Measurements from ENCODE around the gene CCDC117. TPM values are rescaled to one million over a fixed set of nuclear protein-coding genes. Genes with fewer than 3 reads are reported as not detected.
"Not testable (repeated sequence)": the region's sequence is repeated elsewhere in the genome, so short reads cannot be mapped to it uniquely, and the experiment has no call there.

The CCDC117 gene
- polyA plus RNA-seq, 1 donor: 29.2 TPM

GRCh38 chr22:28741200-28741784, 31.2 kb upstream of the CCDC117 start:
- H3K27ac ChIP-seq (ENCODE audit: low read length): peak overlapping the region; percentile 53
- H3K27me3 ChIP-seq (ENCODE audit: control insufficient read depth, insufficient read depth, low read length): no peaks in the 10 kb centered on the region
- DNase-seq: no peak
- H3K4me3 ChIP-seq (ENCODE audit: low read length): peak overlapping the region; percentile 94
- H3K36me3 ChIP-seq (ENCODE audit: control insufficient read depth, insufficient read depth, low read length): peaks cover 22% of the 10 kb centered on the region
- 0% methylated on average over 1 of the region's 18 CpGs for WGBS (ENCODE audit: insufficient coverage, low lambda C conversion rate)
- peaks cover 2% of the 10 kb centered on the region for H3K9me3 ChIP-seq (ENCODE audit: control insufficient read depth, low read depth, low read length)
- H3K4me1 ChIP-seq (ENCODE audit: control insufficient read depth, insufficient read depth, low read length): peaks cover 20% of the 10 kb centered on the region

DNA sequence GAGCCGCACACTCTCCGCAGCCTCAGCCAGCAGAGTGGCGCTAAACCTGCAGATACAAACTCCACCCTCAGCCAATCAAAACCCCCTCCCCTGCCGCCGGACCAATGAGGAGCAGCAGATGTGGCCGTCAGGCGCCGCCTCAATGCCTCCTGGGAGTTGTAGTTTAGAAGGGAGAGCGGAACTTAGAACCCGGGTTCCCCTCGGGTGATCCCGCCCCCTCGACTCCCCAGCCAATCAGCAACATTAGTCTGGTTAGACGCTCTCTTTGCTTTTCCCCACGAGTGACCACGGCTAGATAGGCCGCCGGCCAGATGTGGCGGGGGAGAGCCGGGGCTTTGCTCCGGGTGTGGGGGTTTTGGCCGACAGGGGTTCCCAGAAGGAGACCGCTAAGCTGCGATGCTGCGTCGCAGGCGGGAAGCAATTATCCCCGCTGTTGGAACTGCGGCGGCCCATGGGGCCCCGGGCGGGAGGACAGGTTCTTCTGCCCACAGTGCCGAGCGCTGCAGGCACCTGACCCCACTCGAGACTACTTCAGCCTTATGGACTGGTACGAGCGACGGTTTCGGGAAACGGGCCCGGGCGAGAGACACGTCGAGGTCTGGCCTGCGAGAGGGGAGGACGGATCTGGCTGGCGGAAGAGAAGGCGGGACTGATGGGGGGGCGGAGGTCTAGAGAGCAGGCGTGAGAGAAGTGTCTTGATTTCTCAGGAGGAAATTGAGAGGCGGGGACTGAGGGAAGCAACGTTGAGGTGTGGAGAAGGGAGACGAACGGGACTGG, 30.5 kb upstream of the CCDC117 start, which contains the start of the genes CHEK2 and HSCB:
Gene CHEK2 (minus strand): TSS at position 36 of the 777 bp plus-strand sequence. CDS start 7,099 bp downstream, outside the sequence.
Gene HSCB (plus strand): TSS at position 255 of the 777 bp plus-strand sequence. CDS start 57 bp downstream, at position 312.
- Histone ChIP-seq H3K4me3 (ENCODE audit: low read length) (peak within 1 kb of the TSS; percentile 94), H3K9me3 (ENCODE audit: control insufficient read depth, low read depth, low read length) (peaks cover 2% of the 10 kb centered on the region), H3K36me3 (ENCODE audit: control insufficient read depth, insufficient read depth, low read length) (peaks cover 28% of the 10 kb centered on the region), H3K27ac (ENCODE audit: low read length) (peak within 1 kb of the TSS; percentile 98), H3K27me3 (ENCODE audit: control insufficient read depth, insufficient read depth, low read length) (no peaks in the 10 kb centered on the region), H3K4me1 (ENCODE audit: control insufficient read depth, insufficient read depth, low read length) (peaks cover 20% of the 10 kb centered on the region)
- 0% methylated on average over 4 of the region's 54 CpGs for WGBS (ENCODE audit: insufficient coverage, low lambda C conversion rate)
- DNase-seq: peak; percentile 99

DNA sequence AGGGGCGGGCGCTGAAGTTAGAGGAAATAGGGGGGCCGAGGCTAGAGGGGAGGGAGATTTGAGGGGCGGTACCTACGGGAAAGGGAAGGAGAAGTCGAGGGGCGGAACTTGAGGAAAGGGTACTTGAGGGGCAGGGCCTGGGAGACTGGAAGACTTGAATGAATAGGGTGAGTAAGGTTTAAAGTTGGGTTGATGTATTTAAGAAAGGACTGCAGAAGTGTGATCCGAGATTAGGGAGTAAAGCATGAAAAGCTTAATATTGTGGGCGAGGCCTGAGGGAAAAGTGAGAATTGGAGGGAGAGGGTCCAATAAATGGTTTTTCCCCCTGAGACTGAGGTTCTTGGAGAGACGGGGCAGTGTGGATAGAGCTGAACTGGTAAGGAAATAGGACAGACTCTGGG, 29.9 kb upstream of the CCDC117 start:
- Histone ChIP-seq H3K27ac (ENCODE audit: low read length) (peak overlapping the region; percentile 98), H3K27me3 (ENCODE audit: control insufficient read depth, insufficient read depth, low read length) (no peaks in the 10 kb centered on the region), H3K9me3 (ENCODE audit: control insufficient read depth, low read depth, low read length) (peaks cover 2% of the 10 kb centered on the region), H3K36me3 (ENCODE audit: control insufficient read depth, insufficient read depth, low read length) (peaks cover 34% of the 10 kb centered on the region), H3K4me3 (ENCODE audit: low read length) (peak overlapping the region; percentile 94), H3K4me1 (ENCODE audit: control insufficient read depth, insufficient read depth, low read length) (peaks cover 18% of the 10 kb centered on the region)
- DNase-seq: no peak
- WGBS (ENCODE audit: insufficient coverage, low lambda C conversion rate): 5% methylated on average over 7 of the region's 10 CpGs

DNA sequence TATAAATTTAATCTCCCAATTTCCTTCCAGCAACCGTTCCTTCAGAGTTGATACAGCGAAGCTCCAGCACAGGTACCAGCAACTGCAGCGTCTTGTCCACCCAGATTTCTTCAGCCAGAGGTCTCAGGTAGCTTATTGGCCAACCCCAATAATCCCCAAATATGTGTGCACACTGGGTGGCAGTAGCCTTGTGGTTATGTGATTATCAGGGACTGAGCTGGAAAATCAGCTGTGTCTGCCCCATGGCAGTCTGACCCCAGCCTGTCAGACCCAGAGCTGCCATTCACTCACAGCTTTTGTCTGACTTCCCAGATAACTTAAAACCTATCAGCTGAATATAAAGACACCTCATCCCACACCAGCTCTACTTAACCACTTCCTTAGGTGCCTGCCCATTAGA, 28.6 kb upstream of the CCDC117 start:
- DNase-seq: no peak
- Histone ChIP-seq H3K27me3 (ENCODE audit: control insufficient read depth, insufficient read depth, low read length) (no peaks in the 10 kb centered on the region), H3K4me1 (ENCODE audit: control insufficient read depth, insufficient read depth, low read length) (peaks cover 7% of the 10 kb centered on the region), H3K27ac (ENCODE audit: low read length) (no peak overlapping the region), H3K4me3 (ENCODE audit: low read length) (no peak overlapping the region), H3K9me3 (ENCODE audit: control insufficient read depth, low read depth, low read length) (peaks cover 2% of the 10 kb centered on the region), H3K36me3 (ENCODE audit: control insufficient read depth, insufficient read depth, low read length) (peaks cover 38% of the 10 kb centered on the region)
- WGBS (ENCODE audit: insufficient coverage, low lambda C conversion rate): no CpG with 5 or more reads among the region's 3 CpGs

GRCh38 chr22:28750471-28750881, 22.0 kb upstream of the CCDC117 start:
- Histone ChIP-seq H3K27me3 (ENCODE audit: control insufficient read depth, insufficient read depth, low read length) (no peaks in the 10 kb centered on the region), H3K36me3 (ENCODE audit: control insufficient read depth, insufficient read depth, low read length) (peaks cover 34% of the 10 kb centered on the region), H3K9me3 (ENCODE audit: control insufficient read depth, low read depth, low read length) (no peaks in the 10 kb centered on the region), H3K4me1 (ENCODE audit: control insufficient read depth, insufficient read depth, low read length) (no peaks in the 10 kb centered on the region), H3K4me3 (ENCODE audit: low read length) (no peak overlapping the region), H3K27ac (ENCODE audit: low read length) (no peak overlapping the region)
- no peak for DNase-seq
- 70% methylated on average over 5 of the region's 6 CpGs for WGBS (ENCODE audit: insufficient coverage, low lambda C conversion rate)

GRCh38 chr22:28754512-28754911, 18.0 kb upstream of the CCDC117 start:
- H3K4me3 ChIP-seq (ENCODE audit: low read length); H3K27me3 ChIP-seq (ENCODE audit: control insufficient read depth, insufficient read depth, low read length); H3K4me1 ChIP-seq (ENCODE audit: control insufficient read depth, insufficient read depth, low read length); H3K9me3 ChIP-seq (ENCODE audit: control insufficient read depth, low read depth, low read length); H3K27ac ChIP-seq (ENCODE audit: low read length); DNase-seq; H3K36me3 ChIP-seq (ENCODE audit: control insufficient read depth, insufficient read depth, low read length): not testable (repeated sequence)
- 100% methylated on average over 1 of the region's 3 CpGs for WGBS (ENCODE audit: insufficient coverage, low lambda C conversion rate)

DNA sequence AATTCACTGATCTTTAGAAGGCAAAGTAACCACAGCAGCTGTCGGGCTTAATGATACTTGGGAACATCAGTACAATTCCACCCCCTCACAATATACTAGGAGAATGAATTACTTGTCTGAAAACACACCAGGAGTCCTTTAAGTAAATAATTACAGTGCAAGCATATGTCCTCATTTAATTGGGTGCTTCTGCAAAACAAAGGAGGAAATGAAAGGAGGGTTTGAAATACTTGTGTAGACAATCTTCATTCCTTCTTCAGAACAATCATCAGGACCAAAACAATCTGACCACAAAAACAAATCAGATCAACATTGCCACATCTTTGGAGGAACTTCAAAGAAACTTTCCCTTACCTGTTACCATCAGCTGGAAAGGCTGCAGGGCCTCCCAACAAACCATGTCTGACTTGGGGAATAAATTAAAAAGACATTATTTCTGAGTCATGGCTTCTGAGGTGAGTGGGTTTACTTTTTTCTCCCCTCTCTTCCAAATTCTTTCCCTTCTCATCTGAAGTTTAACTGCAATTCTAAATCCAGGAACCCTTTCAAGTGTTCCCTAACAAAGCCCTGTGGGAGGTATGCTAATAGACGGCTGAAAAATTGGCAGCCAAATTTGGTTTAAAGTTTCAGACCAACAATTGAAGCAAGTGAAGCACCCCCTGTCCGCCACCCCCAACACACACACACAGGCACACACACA, 12.5 kb upstream of the CCDC117 start:
- Histone ChIP-seq H3K27me3 (ENCODE audit: control insufficient read depth, insufficient read depth, low read length) (no peaks in the 10 kb centered on the region), H3K36me3 (ENCODE audit: control insufficient read depth, insufficient read depth, low read length) (no peaks in the 10 kb centered on the region), H3K9me3 (ENCODE audit: control insufficient read depth, low read depth, low read length) (no peaks in the 10 kb centered on the region), H3K4me3 (ENCODE audit: low read length) (no peak overlapping the region), H3K4me1 (ENCODE audit: control insufficient read depth, insufficient read depth, low read length) (no peaks in the 10 kb centered on the region), H3K27ac (ENCODE audit: low read length) (no peak overlapping the region)
- DNase-seq: no peak
- 67% methylated on average over 1 of the region's 3 CpGs for WGBS (ENCODE audit: insufficient coverage, low lambda C conversion rate)

DNA sequence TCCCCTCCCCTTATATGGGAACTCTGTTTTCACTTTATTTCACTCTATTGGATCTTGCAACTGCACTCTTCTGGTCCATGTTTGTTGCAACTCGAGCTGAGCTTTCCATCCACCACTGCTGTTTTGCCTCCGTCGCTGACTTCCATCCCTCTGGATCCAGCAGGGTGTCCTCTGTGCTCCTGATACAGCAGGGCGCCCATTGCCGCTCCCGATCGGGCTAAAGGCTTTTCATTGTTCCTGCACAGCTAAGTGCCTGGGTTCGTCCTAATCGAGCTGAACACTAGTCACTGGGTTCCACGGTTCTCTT, 11.1 kb upstream of the CCDC117 start:
- no peak for DNase-seq
- H3K27me3 ChIP-seq (ENCODE audit: control insufficient read depth, insufficient read depth, low read length): no peaks in the 10 kb centered on the region
- no peaks in the 10 kb centered on the region for H3K4me1 ChIP-seq (ENCODE audit: control insufficient read depth, insufficient read depth, low read length)
- no peaks in the 10 kb centered on the region for H3K9me3 ChIP-seq (ENCODE audit: control insufficient read depth, low read depth, low read length)
- no peak overlapping the region for H3K27ac ChIP-seq (ENCODE audit: low read length)
- no peaks in the 10 kb centered on the region for H3K36me3 ChIP-seq (ENCODE audit: control insufficient read depth, insufficient read depth, low read length)
- no peak overlapping the region for H3K4me3 ChIP-seq (ENCODE audit: low read length)
- 40% methylated on average over 1 of the region's 10 CpGs for WGBS (ENCODE audit: insufficient coverage, low lambda C conversion rate)

DNA sequence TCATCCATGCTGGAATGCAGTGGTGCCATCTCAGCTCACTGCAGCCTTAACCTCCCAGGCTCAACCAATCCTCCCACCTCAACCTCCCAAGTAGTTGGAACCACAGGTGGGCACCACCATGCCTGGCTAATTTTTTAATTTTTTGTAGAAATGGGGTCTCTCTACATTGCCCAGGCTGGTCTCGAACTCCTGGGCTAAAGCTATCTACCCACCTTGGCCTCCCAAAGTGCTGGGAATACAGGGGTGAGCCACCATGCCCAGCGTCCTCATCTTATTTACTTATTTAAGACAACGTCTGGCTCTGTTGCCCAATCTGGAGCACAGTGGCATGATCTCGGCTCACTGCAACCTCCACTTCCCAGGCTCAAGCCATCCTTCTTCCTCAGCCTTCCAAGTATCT, 10.5 kb upstream of the CCDC117 start:
- H3K27ac ChIP-seq (ENCODE audit: low read length); H3K4me3 ChIP-seq (ENCODE audit: low read length); H3K36me3 ChIP-seq (ENCODE audit: control insufficient read depth, insufficient read depth, low read length); H3K9me3 ChIP-seq (ENCODE audit: control insufficient read depth, low read depth, low read length); DNase-seq; H3K27me3 ChIP-seq (ENCODE audit: control insufficient read depth, insufficient read depth, low read length); H3K4me1 ChIP-seq (ENCODE audit: control insufficient read depth, insufficient read depth, low read length): not testable (repeated sequence)
- no CpG with 5 or more reads among the region's 4 CpGs for WGBS (ENCODE audit: insufficient coverage, low lambda C conversion rate)

GRCh38 chr22:28766628-28767027, 5.9 kb upstream of the CCDC117 start:
- no peaks in the 10 kb centered on the region for H3K27me3 ChIP-seq (ENCODE audit: control insufficient read depth, insufficient read depth, low read length)
- no peak overlapping the region for H3K4me3 ChIP-seq (ENCODE audit: low read length)
- no peaks in the 10 kb centered on the region for H3K9me3 ChIP-seq (ENCODE audit: control insufficient read depth, low read depth, low read length)
- no peaks in the 10 kb centered on the region for H3K36me3 ChIP-seq (ENCODE audit: control insufficient read depth, insufficient read depth, low read length)
- no peak overlapping the region for H3K27ac ChIP-seq (ENCODE audit: low read length)
- no peak for DNase-seq
- WGBS (ENCODE audit: insufficient coverage, low lambda C conversion rate): 80% methylated on average over 1 of the region's 3 CpGs
- no peaks in the 10 kb centered on the region for H3K4me1 ChIP-seq (ENCODE audit: control insufficient read depth, insufficient read depth, low read length)
